Keratinocyte (primary cell): ENCODE data around the gene MEIS2. TPM values are rescaled to one million over a fixed set of nuclear protein-coding genes. Genes with fewer than 3 reads are reported as not detected.

Experiments used
- DNase-seq: peaks from one replicate; pipeline ENCODE4 v3.0.0-alpha.2; 2011; ENCODE audit warnings: low read depth, missing footprints, low spot score
- FAIRE-seq: peaks from 2 replicates; lab custom pipeline; 2011; peaks lifted over from hg19 to GRCh38; lab: Jason Lieb, UNC
- H2AFZ ChIP-seq: 2 replicates; pipeline ENCODE4 v1.6.0; 2012; ENCODE audit warnings: low read length, control low read depth, inconsistent platforms; ENCODE audit not compliant: control insufficient read depth
- H3K27ac ChIP-seq: 2 replicates; pipeline ENCODE4 v1.5.1; 2011; ENCODE audit warnings: low read length; ENCODE audit not compliant: control insufficient read depth, insufficient read depth
- H3K27me3 ChIP-seq: 3 replicates; pipeline ENCODE4 v1.6.0; 2011; ENCODE audit warnings: low read length; ENCODE audit not compliant: control insufficient read depth, insufficient read depth; ENCODE audit errors: extremely low read depth
- H3K36me3 ChIP-seq, 2 experiments: 2 replicates in 1 of 2; 3 replicates in 1 of 2; pipeline ENCODE4 v1.5.1; 2011; ENCODE audit warnings: low read length in 2 of 2, mild to moderate bottlenecking in 1 of 2; ENCODE audit not compliant: control insufficient read depth in 2 of 2, insufficient read depth in 2 of 2; ENCODE audit errors: extremely low read depth in 1 of 2
- H3K4me1 ChIP-seq: 3 replicates; pipeline ENCODE4 v1.5.1; 2011; ENCODE audit warnings: low read length; ENCODE audit not compliant: control insufficient read depth, insufficient read depth; ENCODE audit errors: extremely low read depth
- H3K4me2 ChIP-seq: 3 replicates; pipeline ENCODE4 v1.6.0; 2011; ENCODE audit warnings: low read depth, low read length; ENCODE audit not compliant: control insufficient read depth, insufficient read depth; ENCODE audit errors: extremely low read depth
- H3K4me3 ChIP-seq, 3 experiments: fragments of 200-600 bp in 1 of 3; sonication (generic) in 1 of 3; 2 replicates in 2 of 3; 3 replicates in 1 of 3; pipeline ENCODE4 v1.5.1; 2011 to 2016; ENCODE audit warnings: low read length in 3 of 3, mild to moderate bottlenecking in 3 of 3, control low read depth in 2 of 3, inconsistent platforms in 1 of 3, low read depth in 1 of 3, mixed read lengths in 1 of 3, mixed run types in 1 of 3, moderate library complexity in 1 of 3; ENCODE audit not compliant: control insufficient read depth in 2 of 3, insufficient read depth in 2 of 3; ENCODE audit errors: extremely low read depth in 1 of 3
- H3K79me2 ChIP-seq: 2 replicates; pipeline ENCODE4 v1.6.0; 2012; ENCODE audit warnings: low read length; ENCODE audit not compliant: control insufficient read depth, insufficient read depth
- H3K9ac ChIP-seq: 3 replicates; pipeline ENCODE4 v1.6.0; 2011; ENCODE audit warnings: low read length; ENCODE audit not compliant: control insufficient read depth, insufficient read depth; ENCODE audit errors: extremely low read depth
- H3K9me1 ChIP-seq: 3 replicates; pipeline ENCODE4 v1.6.0; 2011; ENCODE audit warnings: low read length; ENCODE audit not compliant: control insufficient read depth, insufficient read depth; ENCODE audit errors: extremely low read depth
- H3K9me3 ChIP-seq: 2 replicates; pipeline ENCODE4 v1.5.1; 2012; ENCODE audit warnings: low read depth, low read length; ENCODE audit not compliant: control insufficient read depth
- H4K20me1 ChIP-seq: 3 replicates; pipeline ENCODE4 v1.6.0; 2011; ENCODE audit warnings: low read length; ENCODE audit not compliant: control insufficient read depth, insufficient read depth; ENCODE audit errors: extremely low read depth
- CTCF ChIP-seq, 3 experiments: IDR thresholded peaks in 1 of 3; conservative IDR thresholded peaks in 1 of 3; optimal IDR thresholded peaks in 1 of 3; 2 replicates in 2 of 3; 3 replicates in 1 of 3; pipeline versions ENCODE3 to v1.5.1; 2011; ENCODE audit warnings: low read length in 3 of 3, mild to moderate bottlenecking in 3 of 3, moderate library complexity in 2 of 3, control low read depth in 1 of 3, inconsistent platforms in 1 of 3; ENCODE audit not compliant: insufficient read depth in 2 of 3; ENCODE audit errors: extremely low read depth in 1 of 3
- EZH2 ChIP-seq: IDR thresholded peaks from one replicate; pipeline ENCODE4 v1.6.1; 2012; ENCODE audit warnings: inconsistent platforms, mild to moderate bottlenecking, low read length, moderate library complexity
- dilution Hi-C: fragments of 300-500 bp; cut with MboI; formaldehyde crosslinking; loops from one replicate; pipeline ENCODE4 v1.7.0; 2020; ENCODE audit warnings: low sequenced_read_pairs; ENCODE audit not compliant: extremely low pct_ligation_motif_present
- polyA plus RNA-seq, 5 experiments: library from polyadenylated mRNA; depleted of rRNA in 3 of 5; stranded (reverse) in 3 of 5; stranded (forward) in 1 of 5; unstranded in 1 of 5; fragments of >200 nt; gene quantifications; 1 replicate in 1 of 5; 2 replicates in 3 of 5; 3 replicates in 1 of 5; pipeline versions ENCODE4 v1.2.1 to v1.2.3, GENCODE V29; 2011 to 2012; ENCODE audit warnings: missing spikeins in 2 of 5, low read depth in 1 of 5, low replicate concordance in 1 of 5

Gene MEIS2
- polyA plus RNA-seq, 1 donor (not counting 4 experiments of a cell fraction or from before 2014, with no cell fraction given): 11.4 TPM

- DNase-seq (no peak), FAIRE-seq (peak; percentile 13)
- no peaks in the 10 kb centered on the region for H3K9me3 ChIP-seq
- H3K36me3 ChIP-seq: no peaks in the 10 kb centered on the region
- TF ChIP-seq CTCF (optimal IDR thresholded peaks at IDR 0.05 in 1 of 3, IDR thresholded peaks at IDR 0.05 in 1 of 3, conservative IDR thresholded peaks at IDR 0.05 in 1 of 3; ENCODE audit: extremely low read depth in 1 of 3, insufficient read depth in 2 of 3, low read length in 3 of 3): no peak
- TF ChIP-seq EZH2: no peak
- H3K4me3 ChIP-seq: no peak overlapping the region
- no peak overlapping the region for H3K27ac ChIP-seq
- no peaks in the 10 kb centered on the region for H3K4me1 ChIP-seq
- no peak overlapping the region for H2AFZ ChIP-seq
- no peaks in the 10 kb centered on the region for H3K9me1 ChIP-seq
- no peak overlapping the region for H3K4me2 ChIP-seq
- dilution Hi-C loops: no loop called here
- no peaks in the 10 kb centered on the region for H4K20me1 ChIP-seq
- no peaks in the 10 kb centered on the region for H3K79me2 ChIP-seq
- H3K9ac ChIP-seq: no peak overlapping the region
- no peaks in the 10 kb centered on the region for H3K27me3 ChIP-seq
These were observed 24.8 kb upstream of the MEIS2 start for GRCh38 chr15:37125143-37125542.

- H3K4me1 ChIP-seq: no peaks in the 10 kb centered on the region
- no peaks in the 10 kb centered on the region for H3K9me1 ChIP-seq
- no peak overlapping the region for H3K4me2 ChIP-seq
- H3K9ac ChIP-seq: no peak overlapping the region
- no peaks in the 10 kb centered on the region for H3K27me3 ChIP-seq
- no peak overlapping the region for H3K4me3 ChIP-seq
- H3K27ac ChIP-seq: no peak overlapping the region
- no peaks in the 10 kb centered on the region for H4K20me1 ChIP-seq
- TF ChIP-seq EZH2 (no peak), CTCF (optimal IDR thresholded peaks at IDR 0.05 in 1 of 3, IDR thresholded peaks at IDR 0.05 in 1 of 3, conservative IDR thresholded peaks at IDR 0.05 in 1 of 3; ENCODE audit: extremely low read depth in 1 of 3, insufficient read depth in 2 of 3, low read length in 3 of 3) (no peak)
- DNase-seq: no peak
- no peak overlapping the region for H2AFZ ChIP-seq
- no peak for FAIRE-seq
- no peaks in the 10 kb centered on the region for H3K9me3 ChIP-seq
- dilution Hi-C loops: no loop called here
- H3K79me2 ChIP-seq: no peaks in the 10 kb centered on the region
- no peaks in the 10 kb centered on the region for H3K36me3 ChIP-seq
These were observed 24.0 kb upstream of the MEIS2 start for GRCh38 chr15:37124331-37124730.
